ENCODE measurements around the gene PSD4. TPM values are rescaled to one million over a fixed set of nuclear protein-coding genes. Genes with fewer than 3 reads are reported as not detected.

The PSD4 gene
- polyA plus RNA-seq, 1 of the 3 experiments (the other 2 are of a cell fraction) = 0.35 TPM

- Histone ChIP-seq H3K79me2 (ENCODE audit: insufficient read depth) (no peaks in the 10 kb centered on the region), H3K4me1 (ENCODE audit: control insufficient read depth in 1 of 2, insufficient read depth in 2 of 2, low read depth in 1 of 2, low read length in 1 of 2) (no peaks in the 10 kb centered on the region), H3K9ac (no peak overlapping the region), H3K4me3 (ENCODE audit: low read depth in 2 of 2, low read length in 1 of 2) (no peak overlapping the region), H3F3A (replicated peaks; ENCODE audit: insufficient read depth) (no peaks in the 10 kb centered on the region), H3K9me3 (no peaks in the 10 kb centered on the region), H3K36me3 (replicated peaks in 1 of 2; ENCODE audit: control insufficient read depth in 1 of 2, insufficient read depth in 2 of 2, low read length in 1 of 2) (no peaks in the 10 kb centered on the region), H3K27me3 (ENCODE audit: insufficient read depth) (peaks cover 37% of the 10 kb centered on the region), H3K27ac (ENCODE audit: low read depth in 2 of 2, low read length in 1 of 2) (no peak overlapping the region), H3K4me2 (no peak overlapping the region), H2AFZ (ENCODE audit: low read depth) (no peak overlapping the region), H3K9me2 (no peaks in the 10 kb centered on the region), H4K20me1 (ENCODE audit: insufficient read depth) (no peaks in the 10 kb centered on the region)
- no peak for DNase-seq
- WGBS (ENCODE audit: low lambda C conversion rate) = 17% methylated on average over 1 of the region's 2 CpGs
- ChIA-PET CTCF (interaction anchor here (0.7 to 2.5 kb wide), 5 partner anchors 9 to 260 kb away, joined by 3 to 18 read pairs (median 6); no protein-coding TSS in a partner anchor), POLR2A (no interaction called here)
- TF ChIP-seq MAX (IDR thresholded peaks at IDR 0.05; ENCODE audit: low read depth) (no peak), SIN3A (IDR thresholded peaks at IDR 0.05; ENCODE audit: borderline replicate concordance, low read depth, low read length) (no peak), USF1 (IDR thresholded peaks at IDR 0.05; ENCODE audit: borderline replicate concordance, low read depth) (no peak), MXI1 (IDR thresholded peaks at IDR 0.05; ENCODE audit: low read depth, low read length) (no peak), TCF12 (IDR thresholded peaks at IDR 0.05) (no peak), JUND (IDR thresholded peaks at IDR 0.05) (no peak), GABPA (IDR thresholded peaks at IDR 0.05; ENCODE audit: low read depth) (no peak), REST (IDR thresholded peaks at IDR 0.05; ENCODE audit: low read depth, low read length) (no peak), FOXM1 (IDR thresholded peaks at IDR 0.05; ENCODE audit: low read depth) (no peak), CTCF (IDR thresholded peaks at IDR 0.05) (no peak), MEF2A (IDR thresholded peaks at IDR 0.05; ENCODE audit: borderline replicate concordance, low read depth) (no peak), ELF1 (IDR thresholded peaks at IDR 0.05) (no peak), EP300 (IDR thresholded peaks at IDR 0.05; ENCODE audit: borderline replicate concordance in 1 of 2, low read depth in 1 of 2, low read length in 1 of 2) (no peak), NRF1 (IDR thresholded peaks at IDR 0.05; ENCODE audit: low read depth, low read length) (no peak), NFIC (IDR thresholded peaks at IDR 0.05; ENCODE audit: borderline replicate concordance) (no peak), GATA2 (CRISPR knock-in tag; IDR thresholded peaks at IDR 0.05) (no peak), USF2 (IDR thresholded peaks at IDR 0.05; ENCODE audit: borderline replicate concordance, low read depth, low read length) (no peak), TEAD4 (IDR thresholded peaks at IDR 0.05; ENCODE audit: borderline replicate concordance, insufficient read depth) (no peak)
Observed at GRCh38 chr2:113129519-113130078, 44.2 kb upstream of the PSD4 start.

Measured in SK-N-SH (cell line).